ENCODE results near the gene MAP3K7. TPM values are rescaled to one million over a fixed set of nuclear protein-coding genes. Genes with fewer than 3 reads are reported as not detected.

MAP3K7 gene
- total and polyA plus RNA-seq, 2 of the 8 experiments (the other 6 are each of a cell fraction or from before 2014, with no cell fraction given): 27.3 to 34.8 TPM

GRCh38 chr6:90586836-90587638 lies at the start of gene MAP3K7 (continued):
- TF ChIP-seq ATF2 (IDR thresholded peaks at IDR 0.05; ENCODE audit: low read length) (peak; percentile 87), SUZ12 (IDR thresholded peaks at IDR 0.05; ENCODE audit: low read length) (no peak), HDAC2 (IDR thresholded peaks at IDR 0.05; ENCODE audit: borderline replicate concordance in 1 of 2, low read depth in 2 of 2, low read length in 2 of 2) (peak in 1 of 2 experiments; percentile 75; a peak in 2 of 4 replicates), SP4 (IDR thresholded peaks at IDR 0.05; ENCODE audit: low read length) (no peak), CHD2 (IDR thresholded peaks at IDR 0.05; ENCODE audit: low read length) (peak; percentile 98), KDM1A (IDR thresholded peaks at IDR 0.05; ENCODE audit: borderline replicate concordance, low read length) (no peak), SRF (IDR thresholded peaks at IDR 0.05; ENCODE audit: low read depth, low read length) (peak; percentile 83), EZH2 (IDR thresholded peaks at IDR 0.05; ENCODE audit: low read depth, low read length, severe bottlenecking) (no peak), HDAC6 (IDR thresholded peaks at IDR 0.05; ENCODE audit: low read depth, low read length) (no peak), NRF1 (IDR thresholded peaks at IDR 0.05; ENCODE audit: low read depth, low read length) (no peak), PHF8 (conservative IDR thresholded peaks at IDR 0.05; ENCODE audit: low read depth, low read length) (peak; percentile 72)

Measured in H1 (cell line).